Epithelial cell of alveolus of lung (primary cell): ENCODE results near the gene XIRP2. TPM values are rescaled to one million over a fixed set of nuclear protein-coding genes. Genes with fewer than 3 reads are reported as not detected.

Experiments
- total RNA-seq: library from RNA; depleted of rRNA; stranded (reverse); fragments of >200 nt; gene quantifications from 2 replicates; pipeline ENCODE4 v1.2.1, GENCODE V29; 2015

Gene XIRP2
- under 0.01 and 0.65 TPM in 2 replicates for total RNA-seq

GRCh38 chr2:166888180-166888579 is at the start of gene XIRP2:
XIRP2 (plus strand) TSS chr2:166888480; CDS start chr2:166903483, 15,003 bp downstream.

DNA sequence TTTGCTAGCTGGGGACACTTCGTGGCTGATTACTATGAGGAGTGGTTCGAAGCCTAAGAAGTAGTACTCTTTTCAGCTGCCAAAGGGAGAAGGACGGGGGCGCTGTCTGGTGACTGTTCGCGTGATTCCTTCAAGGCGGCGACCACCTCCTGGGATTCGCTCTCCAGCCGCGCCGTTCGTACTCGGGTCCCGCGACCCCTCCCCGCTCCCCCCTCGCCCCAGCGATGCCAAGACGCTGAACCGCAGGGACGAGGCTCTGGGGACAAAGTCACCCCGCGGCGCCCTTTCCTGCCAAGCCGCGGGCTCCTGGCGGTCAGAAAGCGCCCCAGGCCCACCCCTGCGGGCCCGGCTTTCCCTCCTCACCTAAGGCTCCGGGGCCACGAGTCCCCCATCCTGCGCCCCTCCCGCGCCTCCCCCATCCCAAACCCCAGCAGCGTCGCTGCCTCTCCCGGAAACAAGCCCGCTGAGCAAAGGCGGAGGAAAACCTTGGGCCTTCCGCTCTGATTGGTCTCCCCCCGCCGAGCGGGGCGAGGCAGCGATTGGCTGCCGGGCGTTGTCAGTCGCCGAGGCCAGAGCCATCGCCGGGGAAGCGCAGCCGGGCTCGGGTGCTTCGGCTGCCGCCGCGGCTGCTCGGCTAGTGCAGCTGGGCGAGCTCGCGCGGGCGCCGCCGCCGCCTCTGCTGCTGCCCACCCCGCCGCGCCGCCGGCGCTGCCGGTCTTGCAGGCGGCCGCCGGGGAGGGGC is 404.3 kb downstream of the XIRP2 start, which contains the start of gene B3GALT1:
Gene B3GALT1, plus strand, starts transcription at position 572 of the 742 bp plus-strand sequence.

